ENCODE data around the gene TMEM269.
A peak's percentile ranks its signal among the peaks of the same experiment; 100 is the strongest.

Gene TMEM269

DNA sequence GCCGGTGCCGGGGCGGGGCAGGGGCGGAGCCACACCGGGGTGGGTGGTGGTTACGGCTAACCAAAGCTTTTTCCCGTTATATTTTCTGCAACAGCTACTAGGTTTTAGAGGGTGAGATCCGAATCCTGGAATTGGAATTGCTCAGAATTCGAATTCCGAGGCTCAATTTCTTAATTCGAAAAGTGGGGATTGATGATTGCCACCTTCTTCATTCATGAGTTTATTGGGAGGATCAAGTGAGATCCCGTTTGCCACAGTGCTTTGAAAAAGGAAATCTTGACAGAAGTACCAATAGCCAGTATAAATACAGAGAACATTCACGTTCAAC lies 32.6 kb downstream of the TMEM269 start:
- H2BK12ac ChIP-seq (ENCODE audit: low read length) = no peak overlapping the region
- peak overlapping the region; percentile 61 for H3K4me2 ChIP-seq (ENCODE audit: low read length)
- no peak overlapping the region for H3K4ac ChIP-seq (ENCODE audit: low read depth, low read length)
- no peak overlapping the region for H3K9ac ChIP-seq (ENCODE audit: low read length)
- H3K79me1 ChIP-seq (ENCODE audit: low read length) = peaks cover 6% of the 10 kb centered on the region
- no peak overlapping the region for H4K8ac ChIP-seq (ENCODE audit: low read depth, low read length)
- H2AK5ac ChIP-seq (ENCODE audit: low read length) = no peak overlapping the region
- H3K27me3 ChIP-seq (ENCODE audit: insufficient read depth, low read length) = no peaks in the 10 kb centered on the region
- H2AFZ ChIP-seq (ENCODE audit: insufficient read depth, low read length, poor library complexity) = no peak overlapping the region
- H3K4me3 ChIP-seq (ENCODE audit: low read depth, low read length) = no peak overlapping the region
- no peak overlapping the region for H4K12ac ChIP-seq (ENCODE audit: low read depth, low read length)
- no peak overlapping the region for H3K23ac ChIP-seq (ENCODE audit: low read length)
- no peak for DNase-seq
- H2BK120ac ChIP-seq (ENCODE audit: insufficient read depth, low read length, poor library complexity) = no peak overlapping the region
- H3K9me3 ChIP-seq (ENCODE audit: insufficient read depth, low read depth, low read length) = no peaks in the 10 kb centered on the region
- no peak overlapping the region for H3K27ac ChIP-seq (ENCODE audit: low read depth, low read length)
- no peak overlapping the region for H2BK5ac ChIP-seq (ENCODE audit: low read depth, low read length, poor library complexity)
- peaks cover 8% of the 10 kb centered on the region in 2 experiments for H3K4me1 ChIP-seq (ENCODE audit: control insufficient read depth in 1 of 2, insufficient read depth in 2 of 2, low read length in 2 of 2)
- WGBS (ENCODE audit: extremely low coverage, insufficient coverage, insufficient read length) = no CpG with 5 or more reads among the region's 13 CpGs
- no peak overlapping the region for H3K14ac ChIP-seq (ENCODE audit: low read length)
- H4K91ac ChIP-seq (ENCODE audit: low read depth, low read length) = no peak overlapping the region
- H3K18ac ChIP-seq (ENCODE audit: low read length) = no peak overlapping the region
- H3K79me2 ChIP-seq (ENCODE audit: control insufficient read depth, insufficient read depth, low read length, poor library complexity) = peaks cover 7% of the 10 kb centered on the region
- H3K36me3 ChIP-seq (ENCODE audit: control insufficient read depth in 1 of 2, insufficient read depth in 2 of 2, low read length in 2 of 2) = no peaks in the 10 kb centered on the region

DNA sequence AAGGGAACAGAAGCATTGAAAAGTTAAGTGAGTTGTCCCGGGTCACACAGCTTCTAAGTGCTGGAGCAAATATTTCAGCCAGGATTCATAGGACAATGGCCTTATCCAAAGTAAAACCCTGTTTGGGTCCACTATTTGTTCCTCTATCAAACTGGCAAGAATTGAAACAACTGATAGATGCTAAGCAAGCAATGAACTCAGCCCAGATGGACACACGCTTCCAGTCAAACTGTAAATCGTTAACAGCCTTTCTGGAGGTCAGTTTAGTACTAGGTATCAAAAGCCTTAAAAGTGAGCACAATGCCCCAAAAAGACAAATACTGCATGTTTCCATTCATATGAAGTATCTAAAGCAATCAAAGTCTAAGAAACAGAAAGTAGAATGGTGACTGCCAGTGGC lies 33.2 kb downstream of the TMEM269 start:
- H2BK12ac ChIP-seq (ENCODE audit: low read length) = no peak overlapping the region
- H3K9ac ChIP-seq (ENCODE audit: low read length) = no peak overlapping the region
- H2AK5ac ChIP-seq (ENCODE audit: low read length) = no peak overlapping the region
- no peaks in the 10 kb centered on the region for H3K9me3 ChIP-seq (ENCODE audit: insufficient read depth, low read depth, low read length)
- H4K12ac ChIP-seq (ENCODE audit: low read depth, low read length) = no peak overlapping the region
- no peak overlapping the region for H3K27ac ChIP-seq (ENCODE audit: low read depth, low read length)
- no peak overlapping the region for H2BK120ac ChIP-seq (ENCODE audit: insufficient read depth, low read length, poor library complexity)
- no peak overlapping the region for H3K18ac ChIP-seq (ENCODE audit: low read length)
- no peak overlapping the region for H4K8ac ChIP-seq (ENCODE audit: low read depth, low read length)
- no peak overlapping the region for H3K23ac ChIP-seq (ENCODE audit: low read length)
- H3K27me3 ChIP-seq (ENCODE audit: insufficient read depth, low read length) = no peaks in the 10 kb centered on the region
- no peak overlapping the region for H3K4ac ChIP-seq (ENCODE audit: low read depth, low read length)
- no CpG with 5 or more reads among the region's 3 CpGs for WGBS (ENCODE audit: extremely low coverage, insufficient coverage, insufficient read length)
- no peak overlapping the region for H4K91ac ChIP-seq (ENCODE audit: low read depth, low read length)
- no peak overlapping the region for H2AFZ ChIP-seq (ENCODE audit: insufficient read depth, low read length, poor library complexity)
- no peak overlapping the region for H3K14ac ChIP-seq (ENCODE audit: low read length)
- peaks cover 8% of the 10 kb centered on the region in 2 experiments for H3K4me1 ChIP-seq (ENCODE audit: control insufficient read depth in 1 of 2, insufficient read depth in 2 of 2, low read length in 2 of 2)
- peaks cover 7% of the 10 kb centered on the region for H3K79me2 ChIP-seq (ENCODE audit: control insufficient read depth, insufficient read depth, low read length, poor library complexity)
- peaks cover 6% of the 10 kb centered on the region for H3K79me1 ChIP-seq (ENCODE audit: low read length)
- DNase-seq = no peak
- H3K4me3 ChIP-seq (ENCODE audit: low read depth, low read length) = no peak overlapping the region
- no peaks in the 10 kb centered on the region for H3K36me3 ChIP-seq (ENCODE audit: control insufficient read depth in 1 of 2, insufficient read depth in 2 of 2, low read length in 2 of 2)
- H3K4me2 ChIP-seq (ENCODE audit: low read length) = no peak overlapping the region
- H2BK5ac ChIP-seq (ENCODE audit: low read depth, low read length, poor library complexity) = no peak overlapping the region

DNA sequence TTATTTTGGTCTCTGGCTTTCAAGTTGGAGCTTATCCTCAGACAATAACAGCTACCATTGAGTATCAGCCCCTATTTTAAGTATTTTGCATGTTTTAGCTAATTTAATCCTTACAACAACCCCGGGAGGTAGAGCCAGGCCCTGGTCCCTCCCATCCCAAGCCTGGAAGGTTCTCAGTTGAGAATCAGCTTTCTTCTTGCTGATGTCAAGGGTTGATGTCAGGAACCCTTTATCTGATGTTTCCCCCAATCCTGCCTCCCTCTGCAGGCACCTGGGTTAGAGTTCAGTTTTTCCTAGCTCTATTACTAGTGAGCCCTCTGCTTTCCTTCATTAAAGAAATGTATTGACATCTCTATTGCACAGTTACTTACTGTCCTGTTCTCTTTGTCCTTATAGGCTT lies 36.0 kb downstream of the TMEM269 start:
- H3K27me3 ChIP-seq (ENCODE audit: insufficient read depth, low read length) = no peaks in the 10 kb centered on the region
- no peak overlapping the region for H2BK120ac ChIP-seq (ENCODE audit: insufficient read depth, low read length, poor library complexity)
- H2AFZ ChIP-seq (ENCODE audit: insufficient read depth, low read length, poor library complexity) = no peak overlapping the region

DNA sequence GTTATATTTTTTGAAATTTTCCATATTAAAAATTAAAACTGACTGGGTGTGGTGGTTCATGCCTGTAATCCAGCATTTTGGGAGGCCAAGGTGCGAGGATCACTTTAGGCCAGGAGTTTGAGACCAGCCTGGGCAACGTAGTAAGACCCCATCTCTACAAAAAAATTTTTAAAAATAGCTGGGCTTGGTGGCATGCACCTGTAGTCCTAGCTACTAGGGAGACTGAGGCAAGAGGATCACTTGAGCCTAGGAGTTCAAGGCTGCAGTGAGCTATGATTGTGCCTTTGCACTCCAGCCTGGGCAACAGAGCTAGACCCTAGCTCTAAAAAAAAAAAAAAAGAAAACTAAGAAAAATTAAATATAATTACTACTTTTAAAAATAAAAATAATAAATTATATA lies 36.9 kb downstream of the TMEM269 start:
- Histone ChIP-seq H3K18ac (ENCODE audit: low read length) (no peak overlapping the region), H2BK12ac (ENCODE audit: low read length) (no peak overlapping the region), H3K36me3 (ENCODE audit: control insufficient read depth in 1 of 2, insufficient read depth in 2 of 2, low read length in 2 of 2) (no peaks in the 10 kb centered on the region), H2AFZ (ENCODE audit: insufficient read depth, low read length, poor library complexity) (no peak overlapping the region), H4K12ac (ENCODE audit: low read depth, low read length) (no peak overlapping the region), H4K8ac (ENCODE audit: low read depth, low read length) (no peak overlapping the region), H2AK5ac (ENCODE audit: low read length) (no peak overlapping the region), H3K23ac (ENCODE audit: low read length) (no peak overlapping the region), H3K27ac (ENCODE audit: low read depth, low read length) (no peak overlapping the region), H3K9ac (ENCODE audit: low read length) (no peak overlapping the region), H3K4ac (ENCODE audit: low read depth, low read length) (no peak overlapping the region), H4K91ac (ENCODE audit: low read depth, low read length) (no peak overlapping the region), H3K79me1 (ENCODE audit: low read length) (peaks cover 4% of the 10 kb centered on the region), H3K9me3 (ENCODE audit: insufficient read depth, low read depth, low read length) (no peaks in the 10 kb centered on the region), H2BK5ac (ENCODE audit: low read depth, low read length, poor library complexity) (no peak overlapping the region), H3K4me1 (ENCODE audit: control insufficient read depth in 1 of 2, insufficient read depth in 2 of 2, low read length in 2 of 2) (peaks cover 0 to 3% of the 10 kb centered on the region in 2 experiments), H2BK120ac (ENCODE audit: insufficient read depth, low read length, poor library complexity) (no peak overlapping the region), H3K79me2 (ENCODE audit: control insufficient read depth, insufficient read depth, low read length, poor library complexity) (peaks cover 2% of the 10 kb centered on the region), H3K4me3 (ENCODE audit: low read depth, low read length) (no peak overlapping the region), H3K4me2 (ENCODE audit: low read length) (no peak overlapping the region), H3K27me3 (ENCODE audit: insufficient read depth, low read length) (no peaks in the 10 kb centered on the region), H3K14ac (ENCODE audit: low read length) (no peak overlapping the region)
- DNase-seq = no peak
- WGBS (ENCODE audit: extremely low coverage, insufficient coverage, insufficient read length) = no CpG with 5 or more reads among the region's 2 CpGs

More for the DNA sequence above, 36.0 kb downstream of the TMEM269 start:
- no peak for DNase-seq
- Histone ChIP-seq H3K4me2 (ENCODE audit: low read length) (no peak overlapping the region), H3K9ac (ENCODE audit: low read length) (no peak overlapping the region), H3K4me1 (ENCODE audit: control insufficient read depth in 1 of 2, insufficient read depth in 2 of 2, low read length in 2 of 2) (peaks cover 6 to 8% of the 10 kb centered on the region in 2 experiments), H3K18ac (ENCODE audit: low read length) (no peak overlapping the region), H2BK5ac (ENCODE audit: low read depth, low read length, poor library complexity) (no peak overlapping the region), H4K12ac (ENCODE audit: low read depth, low read length) (no peak overlapping the region), H3K4me3 (ENCODE audit: low read depth, low read length) (no peak overlapping the region), H3K14ac (ENCODE audit: low read length) (no peak overlapping the region), H2BK12ac (ENCODE audit: low read length) (no peak overlapping the region), H3K79me2 (ENCODE audit: control insufficient read depth, insufficient read depth, low read length, poor library complexity) (peaks cover 7% of the 10 kb centered on the region), H3K23ac (ENCODE audit: low read length) (no peak overlapping the region), H3K36me3 (ENCODE audit: control insufficient read depth in 1 of 2, insufficient read depth in 2 of 2, low read length in 2 of 2) (no peaks in the 10 kb centered on the region), H2AK5ac (ENCODE audit: low read length) (no peak overlapping the region), H4K91ac (ENCODE audit: low read depth, low read length) (no peak overlapping the region), H3K4ac (ENCODE audit: low read depth, low read length) (no peak overlapping the region), H3K79me1 (ENCODE audit: low read length) (peaks cover 6% of the 10 kb centered on the region), H3K27ac (ENCODE audit: low read depth, low read length) (no peak overlapping the region), H3K9me3 (ENCODE audit: insufficient read depth, low read depth, low read length) (no peaks in the 10 kb centered on the region), H4K8ac (ENCODE audit: low read depth, low read length) (no peak overlapping the region)
- WGBS (ENCODE audit: extremely low coverage, insufficient coverage, insufficient read length) = no CpG with 5 or more reads among the region's 1 CpG
